Loucy (cell line): ENCODE results near the gene FTCDNL1.

ENCODE experiments used
- H2AFZ ChIP-seq: fragments of 200-600 bp; sonication (generic); 2 replicates; pipeline ENCODE4 v1.6.0; 2016; ENCODE audit warnings: antibody characterized with exemption, mild to moderate bottlenecking, low read length, moderate library complexity
- H3F3A ChIP-seq: fragments of 200-600 bp; 2 replicates; pipeline ENCODE4 v1.6.0; 2016; ENCODE audit warnings: antibody characterized with exemption, low read depth, mild to moderate bottlenecking
- H3K27me3 ChIP-seq: fragments of 200-600 bp; sonication (generic); 2 replicates; pipeline ENCODE4 v1.6.1; 2014; ENCODE audit warnings: low read length, mild to moderate bottlenecking; ENCODE audit not compliant: insufficient read depth, poor library complexity, severe bottlenecking
- H3K36me3 ChIP-seq: fragments of 200-600 bp; sonication (generic); 2 replicates; pipeline ENCODE4 v1.6.1; 2016; ENCODE audit warnings: low read length; ENCODE audit not compliant: insufficient read depth
- H3K4me1 ChIP-seq: fragments of 200-600 bp; sonication (generic); 2 replicates; pipeline ENCODE4 v1.5.1; 2014; ENCODE audit warnings: low read length, mild to moderate bottlenecking; ENCODE audit not compliant: insufficient read depth, poor library complexity, severe bottlenecking
- H3K4me2 ChIP-seq: fragments of 200-600 bp; sonication (generic); 2 replicates; pipeline ENCODE4 v1.6.0; 2014; ENCODE audit warnings: antibody characterized with exemption, low read length, low read depth, mild to moderate bottlenecking; ENCODE audit not compliant: poor library complexity, severe bottlenecking
- H3K4me3 ChIP-seq: fragments of 200-600 bp; sonication (generic); 2 replicates; pipeline ENCODE4 v1.5.1; 2014; ENCODE audit warnings: low read length, mild to moderate bottlenecking, mixed read lengths; ENCODE audit not compliant: poor library complexity, severe bottlenecking
- H3K79me2 ChIP-seq: fragments of 200-600 bp; sonication (generic); 2 replicates; pipeline ENCODE4 v1.6.1; 2014; ENCODE audit warnings: low read length; ENCODE audit not compliant: insufficient read depth
- H3K9ac ChIP-seq: fragments of 200-600 bp; sonication (generic); 2 replicates; pipeline ENCODE4 v1.6.0; 2014; ENCODE audit warnings: mild to moderate bottlenecking, low read depth, low read length, moderate library complexity; ENCODE audit not compliant: poor library complexity, severe bottlenecking
- H3K9me2 ChIP-seq: fragments of 200-600 bp; sonication (generic); replicated peaks from 2 replicates; pipeline ENCODE4 v1.6.1; 2016; ENCODE audit warnings: low read depth, low read length, mixed read lengths
- H3K9me3 ChIP-seq: fragments of 200-600 bp; sonication (generic); 2 replicates; pipeline ENCODE4 v1.6.1; 2014; ENCODE audit warnings: mild to moderate bottlenecking, antibody characterized with exemption, low read length, low read depth; ENCODE audit not compliant: insufficient read depth
- H4K20me1 ChIP-seq: fragments of 200-600 bp; sonication (generic); 2 replicates; pipeline ENCODE4 v1.6.0; 2014; ENCODE audit warnings: antibody characterized with exemption, low read length, mild to moderate bottlenecking; ENCODE audit not compliant: insufficient read depth, poor library complexity, severe bottlenecking
- CTCF ChIP-seq: fragments of 200-600 bp; sonication (generic); conservative IDR thresholded peaks from 2 replicates; pipeline ENCODE4 v1.5.1; 2014; ENCODE audit warnings: mild to moderate bottlenecking, antibody characterized with exemption, low read length
- EZH2phosphoT487 ChIP-seq: fragments of 200-600 bp; IDR thresholded peaks from 2 replicates; pipeline ENCODE4 v1.6.1; 2018; ENCODE audit warnings: antibody characterized with exemption, mild to moderate bottlenecking, moderate library complexity, borderline replicate concordance

The FTCDNL1 gene

GRCh38 chr2:199734011-199734410 is 117.0 kb downstream of the FTCDNL1 start:
- Histone ChIP-seq H3K79me2 (no peaks in the 10 kb centered on the region), H4K20me1 (no peaks in the 10 kb centered on the region), H3K4me1 (no peaks in the 10 kb centered on the region), H3K9me3 (no peaks in the 10 kb centered on the region), H3K36me3 (no peaks in the 10 kb centered on the region), H3K4me3 (no peak overlapping the region), H3K27me3 (no peaks in the 10 kb centered on the region), H3K4me2 (no peak overlapping the region), H3K9me2 (no peaks in the 10 kb centered on the region), H3K9ac (no peak overlapping the region), H3F3A (no peaks in the 10 kb centered on the region), H2AFZ (no peak overlapping the region)
- TF ChIP-seq CTCF = no peak
- no peak for TF ChIP-seq EZH2phosphoT487

GRCh38 chr2:199727801-199728200 is 123.2 kb downstream of the FTCDNL1 start:
- no peaks in the 10 kb centered on the region for H3K4me1 ChIP-seq
- no peaks in the 10 kb centered on the region for H3K27me3 ChIP-seq
- H3F3A ChIP-seq = no peaks in the 10 kb centered on the region
- TF ChIP-seq CTCF (no peak), EZH2phosphoT487 (no peak)
- H3K36me3 ChIP-seq = no peaks in the 10 kb centered on the region
- H3K4me3 ChIP-seq = no peak overlapping the region
- no peaks in the 10 kb centered on the region for H3K79me2 ChIP-seq
- no peak overlapping the region for H2AFZ ChIP-seq
- no peak overlapping the region for H3K4me2 ChIP-seq
- no peaks in the 10 kb centered on the region for H3K9me3 ChIP-seq
- H3K9ac ChIP-seq = no peak overlapping the region
- H3K9me2 ChIP-seq = no peaks in the 10 kb centered on the region
- no peaks in the 10 kb centered on the region for H4K20me1 ChIP-seq

DNA sequence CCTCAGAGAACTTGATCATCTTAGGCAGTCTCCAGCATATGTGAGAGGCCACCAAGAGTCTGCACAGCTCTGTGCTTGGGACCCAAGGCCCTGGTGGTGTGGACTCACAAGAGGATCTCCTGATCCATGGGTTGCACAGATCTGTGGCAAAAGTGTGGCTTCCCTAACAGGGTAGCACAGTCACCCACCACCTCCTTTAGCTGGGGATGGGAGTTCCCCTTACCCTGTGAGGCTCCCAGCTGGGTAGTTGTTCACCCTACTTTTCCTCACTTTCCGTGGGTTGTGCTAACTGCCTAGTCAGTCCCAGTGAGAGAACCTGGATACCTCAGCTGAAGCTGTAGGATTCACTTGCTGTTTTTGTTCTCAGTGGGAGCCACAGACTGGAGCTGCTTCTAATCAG is 123.7 kb downstream of the FTCDNL1 start:
- H3K4me3 ChIP-seq = no peak overlapping the region
- no peaks in the 10 kb centered on the region for H3K79me2 ChIP-seq
- H3K36me3 ChIP-seq = no peaks in the 10 kb centered on the region
- H3K27me3 ChIP-seq = no peaks in the 10 kb centered on the region
- no peak overlapping the region for H3K9ac ChIP-seq
- no peaks in the 10 kb centered on the region for H3K4me1 ChIP-seq
- H2AFZ ChIP-seq = no peak overlapping the region
- TF ChIP-seq CTCF (no peak), EZH2phosphoT487 (no peak)
- H3K4me2 ChIP-seq = no peak overlapping the region
- H3K9me3 ChIP-seq = no peaks in the 10 kb centered on the region
- no peaks in the 10 kb centered on the region for H3F3A ChIP-seq
- H4K20me1 ChIP-seq = no peaks in the 10 kb centered on the region
- no peaks in the 10 kb centered on the region for H3K9me2 ChIP-seq
